Stimulated activated CD4-positive, alpha-beta T cell treated with anti-CD3 and anti-CD28 coated beads, Interleukin-12 subunit alpha, Interleukin-12 subunit beta, amount 100 ng/mL, for 48 hours (primary cell): Measurements from ENCODE around the gene CACNA1A.

Experiments
- DNase-seq, 3 donors: peaks; one replicate each; pipeline ENCODE4 v3.0.0-alpha.2; 2020; ENCODE audit warnings: low read depth in 2 of 3, low spot score in 1 of 3

CACNA1A gene

GRCh38 chr19:13314761-13315160, 191.5 kb downstream of the CACNA1A start:
- DNase-seq: no peak

DNA sequence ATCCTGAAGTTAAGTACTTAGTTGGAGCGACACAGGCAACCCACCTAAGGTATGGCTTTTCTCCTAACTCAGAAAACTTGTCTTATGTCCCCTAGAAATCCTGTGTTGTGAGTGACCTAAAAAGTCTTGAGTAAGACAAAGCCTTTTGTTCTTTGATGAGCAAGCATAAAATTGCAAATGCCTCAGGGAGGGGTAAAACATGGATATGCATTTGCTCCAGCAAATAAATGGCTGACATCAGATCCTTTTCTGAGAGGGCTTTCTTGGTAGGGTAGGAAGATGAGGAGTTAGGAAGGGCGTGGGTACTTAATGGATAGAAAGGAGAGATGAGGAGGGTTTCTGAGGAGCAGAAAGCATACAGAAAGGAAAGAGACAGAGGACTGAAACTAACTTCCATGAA, 192.4 kb downstream of the CACNA1A start:
- no peak for DNase-seq

DNA sequence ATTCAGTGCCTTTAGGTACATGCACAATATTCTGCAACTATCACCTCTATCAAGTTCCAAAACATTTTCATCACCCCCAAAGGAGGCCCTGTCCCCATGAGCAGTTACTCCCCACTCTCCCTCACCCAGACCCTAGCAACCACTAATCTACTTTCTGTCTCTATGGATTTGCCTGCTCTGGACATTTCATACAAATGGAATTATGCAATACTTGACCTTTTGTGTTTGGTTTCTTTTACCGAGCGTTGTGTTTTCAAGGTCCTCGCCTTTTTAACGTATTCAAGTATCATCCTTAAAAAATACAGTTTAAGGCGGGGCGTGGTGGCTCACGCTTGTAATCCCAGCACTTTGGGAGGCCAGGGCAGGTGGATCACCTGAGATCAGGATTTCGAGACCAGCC, 196.4 kb downstream of the CACNA1A start:
- DNase-seq: no peak

GRCh38 chr19:13303381-13304129, 202.7 kb downstream of the CACNA1A start:
- DNase-seq: no peak

- no peak for DNase-seq
Observed at GRCh38 chr19:13302526-13303270, 203.6 kb downstream of the CACNA1A start.

DNA sequence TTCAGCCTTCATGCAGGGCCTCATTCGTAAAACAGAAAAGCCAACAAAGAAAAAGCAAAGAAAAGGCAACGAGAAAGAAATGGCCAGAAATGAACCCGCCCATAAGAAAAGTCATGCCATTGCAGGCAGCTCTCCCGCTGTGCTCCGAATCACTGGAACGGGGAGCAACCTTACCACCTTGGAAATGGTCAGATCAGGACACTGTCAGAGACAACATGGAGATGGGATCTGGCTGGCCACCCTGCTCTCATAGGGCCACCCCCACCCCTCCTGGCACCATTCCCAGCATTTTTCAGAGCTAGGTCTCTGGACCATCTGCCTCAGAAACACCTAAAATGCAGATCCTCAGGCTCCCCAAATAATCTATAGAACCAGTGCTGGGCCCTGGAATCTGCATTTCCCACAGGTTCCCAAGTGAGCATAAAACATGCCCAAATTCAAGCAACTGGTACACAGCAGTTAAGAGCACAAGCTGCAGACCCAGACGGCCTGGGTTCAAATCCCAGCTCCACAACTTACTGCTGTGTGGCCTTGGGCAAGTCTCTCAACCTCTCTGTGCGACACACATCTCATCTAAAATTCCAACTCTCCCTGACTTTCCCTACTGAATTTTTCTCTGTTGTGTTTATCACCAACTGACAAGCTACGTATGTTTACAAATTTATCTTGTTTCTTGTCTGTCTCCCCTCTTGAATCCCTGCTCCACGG, 204.5 kb downstream of the CACNA1A start:
- DNase-seq: no peak

GRCh38 chr19:13300421-13301030, 205.8 kb downstream of the CACNA1A start:
- DNase-seq: no peak

DNA sequence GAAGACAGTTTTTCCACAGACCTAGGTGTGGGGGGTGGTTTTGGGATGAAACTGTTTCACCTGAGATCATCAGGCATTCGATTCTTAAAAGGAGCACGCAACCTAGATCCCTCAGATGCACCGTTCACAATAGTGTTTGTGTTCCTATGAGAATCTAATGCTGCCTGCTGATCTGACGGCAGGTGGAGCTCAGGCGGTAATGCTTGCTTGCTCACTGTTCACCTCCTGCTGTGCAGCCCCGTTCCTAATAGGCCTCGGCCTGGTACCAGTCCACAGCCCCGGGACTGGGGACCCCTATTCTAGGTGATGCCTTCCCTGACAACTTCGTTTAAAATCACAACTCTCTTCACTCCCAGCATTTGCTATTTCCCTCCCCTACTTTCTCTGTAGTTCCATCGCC, 206.4 kb downstream of the CACNA1A start:
- no peak for DNase-seq

GRCh38 chr19:13298565-13299481, 207.5 kb downstream of the CACNA1A start:
- DNase-seq: no peak

GRCh38 chr19:13297023-13297422, 209.3 kb downstream of the CACNA1A start:
- no peak for DNase-seq

DNA sequence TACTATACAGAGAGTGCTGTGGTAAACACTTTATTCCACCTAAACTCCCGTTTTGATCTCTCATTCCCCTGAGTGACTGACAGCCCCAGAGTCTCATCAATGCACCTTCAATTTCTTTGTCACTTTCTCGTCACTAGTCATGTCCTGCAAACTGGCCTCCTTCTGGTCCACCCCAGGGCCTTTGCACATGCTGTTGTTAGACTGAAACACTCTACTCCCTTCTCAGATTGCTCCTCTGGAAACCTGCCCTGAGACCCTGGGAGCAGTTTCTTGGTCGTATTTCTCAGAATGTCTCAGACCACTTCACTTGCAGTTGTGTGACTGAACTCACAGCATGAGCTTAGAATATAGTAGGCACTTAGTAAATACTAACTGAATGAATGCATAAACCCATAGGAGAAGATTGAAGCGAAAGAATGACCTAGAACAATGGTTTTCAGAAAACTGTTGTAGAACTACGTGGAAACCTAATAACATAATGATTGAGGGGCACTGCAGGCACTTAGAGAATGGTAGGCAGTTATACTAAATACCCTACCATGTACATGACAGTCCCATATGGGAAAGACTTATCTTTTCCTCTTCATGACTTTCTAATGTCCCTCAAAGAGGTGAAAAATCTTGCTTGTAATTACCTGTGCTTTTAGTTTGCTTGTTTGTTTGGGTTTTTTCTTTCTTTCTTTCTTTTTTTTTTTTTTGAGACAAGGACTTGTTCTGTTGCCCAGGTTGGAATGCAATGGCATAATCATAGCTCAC, 211.3 kb downstream of the CACNA1A start:
- DNase-seq: no peak

GRCh38 chr19:13291913-13292312, 214.4 kb downstream of the CACNA1A start:
- no peak for DNase-seq

DNA sequence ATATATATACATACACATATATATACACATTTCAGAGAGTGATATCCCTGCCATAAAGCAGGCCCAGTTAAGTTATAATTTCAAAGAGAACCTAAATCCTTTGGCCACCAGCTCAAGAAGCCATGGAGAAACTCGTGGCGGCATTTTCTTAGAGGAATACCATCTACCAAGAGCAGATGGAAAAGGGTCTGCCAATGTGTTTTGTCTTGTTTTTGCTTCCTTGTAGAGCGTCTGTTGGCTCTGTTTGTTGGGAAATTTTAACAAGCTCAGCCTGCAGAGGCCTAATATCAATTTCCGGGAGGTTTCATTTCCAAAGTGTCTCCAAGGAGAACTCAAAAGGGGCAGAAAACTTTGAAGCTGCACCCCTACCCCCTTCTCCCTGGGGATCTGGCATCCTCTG, 215.5 kb downstream of the CACNA1A start:
- no peak for DNase-seq

GRCh38 chr19:13289295-13289694, 217.0 kb downstream of the CACNA1A start:
- no peak for DNase-seq

- DNase-seq: no peak
Observed at GRCh38 chr19:13286195-13286985, 219.9 kb downstream of the CACNA1A start.

DNA sequence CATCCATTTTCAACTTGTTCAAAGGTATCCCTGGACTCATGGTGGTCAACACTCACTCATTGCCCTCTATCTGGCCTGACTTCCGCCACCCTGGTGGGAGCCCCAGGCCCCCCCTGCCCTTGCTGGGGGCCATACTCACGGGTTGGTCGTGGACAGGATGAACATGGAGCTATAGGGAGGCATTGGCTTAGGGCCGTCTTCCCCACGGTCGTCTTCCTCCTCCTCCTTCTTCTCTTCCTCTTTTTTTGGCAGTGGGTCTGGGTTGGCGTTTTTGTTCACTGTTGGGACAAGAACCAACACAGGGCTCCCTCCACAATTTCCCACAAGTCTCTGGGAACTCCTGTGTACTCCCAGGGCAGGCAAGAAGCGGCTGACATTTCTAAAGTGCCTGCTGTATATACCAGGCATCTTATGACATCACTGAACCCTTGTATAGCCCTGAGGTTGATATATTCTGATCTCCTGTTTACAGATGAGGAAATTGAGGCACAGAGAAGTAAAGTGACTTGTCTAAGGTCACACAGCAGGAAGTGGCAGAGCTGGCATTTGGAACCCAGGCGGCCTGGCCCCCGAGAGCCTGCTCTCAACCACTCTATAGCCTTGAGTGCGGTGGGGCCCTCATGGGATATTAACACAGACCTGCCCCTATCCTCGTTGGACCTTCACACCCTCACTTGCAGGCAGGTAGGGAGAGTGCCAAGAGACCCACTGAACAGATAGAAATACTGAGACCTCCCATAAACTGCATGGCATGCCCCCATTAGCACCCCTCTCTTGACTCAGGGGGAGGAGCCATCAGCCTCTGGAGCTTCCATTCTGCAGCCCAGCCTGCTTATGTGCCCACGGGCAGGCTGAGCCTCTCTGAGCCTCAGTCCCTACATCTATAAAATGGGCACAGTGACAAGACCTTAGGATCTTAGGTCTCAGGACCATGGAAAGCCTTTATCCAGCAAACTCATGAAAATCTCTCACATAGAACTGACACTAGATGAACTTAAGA, 221.1 kb downstream of the CACNA1A start:
- DNase-seq: no peak

GRCh38 chr19:13283871-13284270, 222.4 kb downstream of the CACNA1A start:
- DNase-seq: no peak
